ENCODE results near the gene SLC8B1. TPM values are rescaled to one million over a fixed set of nuclear protein-coding genes. Genes with fewer than 3 reads are reported as not detected.

Gene SLC8B1
- total RNA-seq, 1 experiment from 2014 or later = 4.7 TPM

DNA sequence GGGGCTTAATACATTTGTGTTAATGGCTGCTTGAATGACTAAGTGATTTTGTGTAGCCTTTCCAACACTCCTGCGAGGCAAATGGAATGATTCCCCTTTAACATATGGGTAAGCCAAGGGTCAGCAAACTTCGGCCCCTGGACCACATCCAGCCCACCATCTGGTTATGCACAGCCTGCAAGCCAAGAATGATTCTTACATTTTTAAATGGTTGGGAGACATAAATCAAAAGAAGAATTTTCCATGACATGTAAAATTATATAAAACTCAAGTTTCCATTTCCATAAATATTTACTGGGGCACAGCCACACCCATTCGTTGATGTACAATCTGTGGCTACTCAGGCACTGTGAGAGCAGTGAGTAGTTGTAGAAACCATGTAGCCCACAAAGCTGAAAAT is 9.0 kb downstream of the SLC8B1 start:
- DNase-seq (ENCODE audit: low spot score) = no peak

DNA sequence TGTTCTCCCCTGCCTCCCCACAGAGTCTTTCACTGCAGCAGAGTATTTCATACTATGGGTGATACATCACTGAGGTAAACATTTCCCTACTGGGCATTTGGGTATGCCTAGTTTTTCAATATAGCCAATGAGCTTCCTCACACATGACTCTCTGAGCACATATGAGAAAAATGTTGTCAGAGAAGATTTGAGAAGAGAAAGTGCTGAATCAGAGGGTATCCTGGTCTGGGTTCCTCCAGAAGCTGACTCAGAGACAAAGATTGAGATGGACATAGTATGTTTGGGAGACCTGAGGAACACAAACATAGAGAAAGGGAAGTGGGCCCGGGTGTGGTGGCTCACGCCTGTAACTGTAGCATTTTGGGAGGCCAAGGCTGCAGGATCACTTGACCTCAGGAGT is 12.6 kb downstream of the SLC8B1 start:
- DNase-seq (ENCODE audit: low spot score) = no peak

DNA sequence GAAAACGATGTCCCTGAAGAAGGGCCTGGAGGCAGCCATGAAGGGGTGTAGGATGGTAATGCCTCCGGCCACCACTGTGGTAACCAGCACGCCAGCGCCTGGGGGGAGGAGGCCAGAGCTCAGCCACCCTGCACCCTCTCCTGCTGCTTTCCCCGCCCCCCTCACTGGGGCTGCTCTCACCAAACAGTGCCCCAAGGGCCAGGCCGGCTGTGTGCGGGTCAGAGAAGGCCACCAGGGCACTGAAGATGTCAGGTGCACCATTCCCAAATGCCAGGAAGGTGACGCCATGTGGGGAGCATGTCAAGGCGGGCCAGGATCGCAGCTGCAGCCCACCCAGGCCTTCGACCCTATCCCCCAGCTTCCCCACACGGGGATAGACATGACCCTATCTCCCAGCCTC is 14.5 kb downstream of the SLC8B1 start:
- no peak for DNase-seq (ENCODE audit: low spot score)

DNA sequence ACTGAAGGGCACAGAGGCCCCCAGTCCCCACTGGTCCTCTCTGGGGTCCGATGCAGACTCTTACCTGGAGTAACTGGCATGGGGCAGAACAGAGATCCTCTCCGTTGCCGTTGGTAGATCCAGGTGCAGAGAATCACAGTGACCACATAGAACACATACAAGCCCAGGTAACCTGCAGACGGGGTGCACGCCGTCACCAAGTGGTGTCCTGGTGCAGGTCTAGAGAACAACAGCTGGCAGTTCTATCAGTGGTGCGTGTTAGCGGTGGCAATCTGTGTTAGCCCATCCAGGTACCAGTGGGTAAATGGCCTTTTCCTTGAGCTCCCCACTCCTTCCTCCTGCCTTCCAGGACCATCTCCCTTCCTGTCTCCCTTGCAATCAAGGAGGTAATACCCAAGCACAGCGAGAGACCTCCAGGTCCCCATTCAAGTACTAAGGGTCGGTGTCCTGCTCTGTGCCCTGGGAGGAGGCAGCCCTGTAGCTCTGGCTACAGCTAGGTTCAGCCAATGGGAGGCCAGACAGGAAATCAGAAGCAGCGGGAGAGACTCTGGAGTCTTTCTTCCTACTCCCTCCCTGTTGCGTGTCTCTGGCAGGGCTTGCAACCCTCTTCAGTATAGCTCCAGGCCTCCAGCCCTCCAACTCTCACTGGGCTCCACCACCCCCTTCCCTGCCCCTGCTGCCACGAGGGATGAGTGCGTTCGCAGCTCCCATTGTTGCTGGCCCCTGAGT is 15.8 kb downstream of the SLC8B1 start:
- DNase-seq (ENCODE audit: low spot score) = no peak

DNA sequence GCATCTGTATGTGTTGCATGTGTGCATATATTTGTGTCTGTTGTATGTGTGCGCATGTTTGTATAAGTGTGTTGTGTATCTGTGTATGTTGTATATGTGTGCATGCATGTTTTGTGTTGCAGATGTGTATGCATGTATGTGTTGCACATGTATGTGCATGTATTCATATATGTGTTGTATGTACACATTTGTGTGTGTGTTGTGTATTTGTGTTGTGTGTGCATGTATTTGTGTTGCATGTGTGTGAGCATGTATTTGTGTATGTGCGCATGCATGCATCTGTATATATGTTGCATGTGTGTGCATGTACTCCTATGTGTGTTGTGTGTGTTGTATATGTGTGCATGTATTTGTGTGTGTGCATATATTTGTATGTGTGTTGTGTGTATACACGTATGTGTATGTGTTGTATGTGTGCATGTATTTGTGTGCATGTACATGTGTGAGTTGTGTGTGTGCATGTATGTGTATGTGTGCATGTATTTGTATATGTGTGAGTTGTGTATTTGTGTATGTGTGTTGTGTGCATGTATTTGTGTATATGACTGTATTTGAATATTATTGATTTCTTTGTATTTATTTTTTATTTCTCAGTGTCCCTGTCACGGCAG is 16.8 kb downstream of the SLC8B1 start:
- no peak for DNase-seq (ENCODE audit: low spot score)

DNA sequence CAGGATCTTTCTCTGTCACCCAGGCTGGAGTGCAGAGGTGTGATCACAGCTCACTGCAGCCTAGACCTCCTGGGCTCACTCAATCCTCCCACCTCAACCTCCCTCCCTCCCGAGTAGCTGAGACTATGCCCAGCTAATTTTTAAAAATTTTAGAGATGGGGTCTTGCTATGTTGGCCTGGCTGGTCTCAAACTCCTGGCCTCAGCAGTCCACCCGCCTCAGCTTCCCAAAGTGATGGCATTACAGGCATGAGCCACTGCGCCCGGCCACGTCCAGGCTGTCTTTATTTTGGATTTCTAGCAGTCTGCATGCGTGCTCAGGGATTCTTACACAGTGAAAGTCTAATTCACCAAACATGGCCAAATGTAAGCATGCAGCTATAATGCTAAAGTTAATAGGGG is 17.8 kb downstream of the SLC8B1 start:
- DNase-seq (ENCODE audit: low spot score) = no peak

DNA sequence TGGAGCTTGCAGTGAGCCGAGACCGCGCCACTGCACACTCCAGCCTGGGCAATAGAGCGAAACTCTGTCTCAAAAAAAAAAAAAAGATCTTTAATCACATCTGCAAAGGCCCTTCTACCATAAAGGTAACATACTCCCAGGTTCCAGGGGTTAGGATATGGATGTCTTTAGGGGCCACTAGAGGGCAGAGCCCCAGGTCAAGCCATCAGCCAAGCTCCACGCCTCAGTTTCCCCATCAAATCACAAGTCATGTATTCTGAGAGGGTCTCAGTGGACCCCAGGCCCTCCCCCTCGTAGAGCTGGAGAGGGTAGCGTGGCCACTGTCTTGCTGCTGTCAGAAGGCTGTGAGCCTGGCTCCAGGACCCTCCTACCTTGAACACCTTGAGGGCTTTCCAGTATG is 18.8 kb downstream of the SLC8B1 start:
- DNase-seq (ENCODE audit: low spot score) = no peak

DNA sequence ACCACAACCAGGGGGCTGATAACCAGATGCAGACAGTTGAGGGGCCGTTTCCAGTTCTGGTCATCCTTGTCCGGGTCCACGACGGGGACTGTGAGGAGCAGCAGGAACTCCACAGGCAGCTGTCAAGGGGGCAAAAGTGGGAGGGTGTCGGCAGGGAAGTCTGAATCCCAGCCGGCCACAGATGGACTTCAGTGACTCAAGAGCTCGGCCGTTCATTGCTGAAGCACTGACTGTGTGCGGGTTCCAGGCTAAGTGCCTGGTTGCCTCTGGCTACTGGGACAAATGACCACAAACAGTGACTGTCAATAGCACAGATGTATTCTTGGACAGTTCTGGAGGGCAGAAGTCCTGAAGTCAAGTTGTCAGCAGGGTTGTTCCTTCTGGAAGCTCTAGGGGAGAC is 19.6 kb downstream of the SLC8B1 start:
- no peak for DNase-seq (ENCODE audit: low spot score)

DNA sequence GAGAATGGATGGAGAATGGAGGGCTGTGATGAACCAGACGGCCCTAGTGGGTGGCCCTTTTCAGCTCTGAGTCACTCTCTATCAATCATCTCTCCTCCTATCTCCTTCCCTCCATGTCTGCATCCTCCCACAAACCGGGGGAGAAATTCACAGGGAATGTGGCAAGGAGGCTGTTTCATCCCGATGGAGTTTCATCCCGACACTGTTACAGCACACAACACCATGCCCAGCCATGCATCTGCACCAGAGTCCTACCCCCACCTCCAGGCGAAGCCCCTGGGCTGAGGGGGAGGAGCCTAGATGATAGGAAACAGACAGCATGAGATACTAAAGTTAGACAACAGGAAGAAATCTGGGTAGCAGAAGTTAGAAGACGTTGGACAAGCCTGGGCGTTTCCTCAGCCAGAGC is 20.8 kb downstream of the SLC8B1 start:
- no peak for DNase-seq (ENCODE audit: low spot score)

DNA sequence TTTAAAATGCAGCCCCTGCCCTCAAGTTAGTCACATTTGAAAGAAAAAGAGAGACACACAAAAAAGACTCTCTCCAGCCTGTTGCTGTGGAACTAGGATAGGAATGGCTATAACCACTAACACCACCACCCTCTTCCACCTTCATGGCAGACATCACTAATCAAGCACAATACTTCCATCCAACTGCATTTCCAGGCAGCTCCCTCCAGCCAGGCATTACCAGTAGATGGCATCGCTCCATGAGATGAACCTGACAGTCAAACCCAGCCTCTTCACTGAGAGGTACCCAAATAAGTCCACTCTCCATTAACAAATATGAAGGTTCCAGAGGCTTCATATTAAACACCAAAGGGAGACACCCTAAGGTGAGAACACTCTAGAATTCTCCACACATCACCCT is 24.4 kb downstream of the SLC8B1 start:
- peak; percentile 34 for DNase-seq (ENCODE audit: low spot score)

DNA sequence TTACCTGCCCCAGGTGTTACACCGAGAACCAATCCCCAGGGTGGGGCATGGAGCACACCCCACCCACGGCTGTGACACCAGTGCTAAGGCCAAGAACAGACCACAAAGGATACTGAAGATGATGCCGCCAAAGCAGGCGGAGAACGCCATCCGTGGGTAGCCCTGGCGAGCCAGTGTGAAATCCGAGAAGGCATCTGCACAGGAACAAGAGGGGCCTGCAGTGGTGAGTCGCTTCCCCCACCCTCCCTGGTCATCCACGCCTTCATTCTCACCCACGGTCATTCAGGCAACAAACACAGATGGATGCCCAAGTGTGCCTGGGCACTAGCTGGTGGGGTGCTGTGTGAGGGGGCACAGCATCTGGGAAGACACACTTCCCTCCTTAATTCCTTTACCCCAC is 28.5 kb downstream of the SLC8B1 start:
- DNase-seq (ENCODE audit: low spot score) = no peak

DNA sequence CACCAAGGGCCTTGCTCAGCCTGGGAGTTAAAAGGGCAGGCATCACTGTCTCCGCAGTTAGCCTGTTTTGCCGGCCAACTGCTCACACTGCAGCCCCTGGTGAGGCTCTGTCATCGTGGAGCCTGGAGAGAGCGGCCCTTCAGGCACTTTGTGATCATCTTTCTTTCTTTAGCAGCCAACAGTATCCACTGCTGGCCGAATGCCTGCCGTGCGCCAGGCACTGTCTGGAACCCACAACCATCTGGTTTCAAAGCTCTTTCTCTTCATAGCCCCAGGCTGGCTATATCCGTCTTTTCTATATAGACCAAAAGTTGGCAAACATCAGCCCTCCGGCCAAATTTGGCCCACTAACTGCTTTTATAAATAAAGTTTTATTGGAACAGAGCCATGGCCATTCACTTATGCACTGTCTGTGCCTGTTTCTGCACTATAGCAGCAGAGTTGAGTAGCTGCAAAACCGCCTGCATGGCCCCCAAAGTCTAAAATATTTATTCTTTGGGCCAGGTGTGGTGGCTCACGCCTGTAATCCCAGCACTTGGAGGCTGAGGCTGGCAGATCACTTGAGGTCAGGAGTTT is 29.5 kb downstream of the SLC8B1 start:
- no peak for DNase-seq (ENCODE audit: low spot score)

DNA sequence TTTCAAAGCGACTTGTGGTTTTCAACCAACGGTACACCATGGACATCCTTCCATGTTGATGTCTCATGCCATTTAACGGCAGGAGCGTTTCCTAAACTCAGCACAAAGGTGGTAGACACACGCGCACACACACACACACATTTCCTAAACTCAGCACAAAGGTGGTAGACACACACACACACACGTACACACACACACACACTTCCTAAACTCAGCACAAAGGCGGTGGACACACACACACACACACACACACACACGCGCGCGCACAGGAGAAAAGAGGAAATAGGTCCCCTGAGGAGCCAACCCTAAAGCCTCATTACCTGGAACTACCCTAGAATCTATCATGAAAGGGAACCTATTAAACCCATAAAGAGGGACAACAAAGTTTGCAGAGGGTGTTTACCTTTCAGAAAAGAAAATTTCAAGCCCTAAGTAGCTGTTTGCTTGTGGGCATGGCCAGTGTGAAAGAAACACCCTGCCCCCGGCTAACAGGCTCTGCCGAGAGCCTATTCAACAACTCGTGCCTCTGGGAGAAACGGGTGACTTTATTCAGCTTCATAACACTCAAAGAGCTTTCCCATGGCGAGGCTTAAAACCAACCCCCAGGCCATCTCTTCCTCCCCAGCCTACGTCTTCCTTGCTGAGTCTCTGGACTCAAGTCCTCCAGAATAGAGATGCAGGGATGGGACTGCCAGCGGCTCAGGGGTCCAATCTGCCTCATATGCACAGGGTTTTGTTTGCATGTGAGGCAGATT is 31.8 kb downstream of the SLC8B1 start:
- no peak for DNase-seq (ENCODE audit: low spot score)

DNA sequence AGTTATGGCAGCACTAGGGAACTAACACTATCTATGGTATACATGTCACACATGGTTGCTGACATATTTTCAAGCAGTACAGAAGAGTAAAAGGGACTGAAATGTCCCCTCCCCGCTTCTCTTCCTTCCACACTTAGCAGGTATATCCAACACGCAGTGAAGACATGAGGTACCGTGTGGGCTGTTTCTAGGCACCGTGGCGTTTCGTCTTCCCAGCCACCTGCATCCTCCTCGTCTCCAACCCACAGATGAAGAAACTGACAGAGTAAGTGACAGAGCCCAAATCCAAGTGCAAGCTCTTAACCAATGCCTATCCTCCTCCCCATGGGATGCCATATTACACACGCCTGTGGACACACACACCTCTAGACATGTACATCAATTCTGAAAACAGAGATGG is 32.4 kb downstream of the SLC8B1 start:
- DNase-seq (ENCODE audit: low spot score) = no peak

DNA sequence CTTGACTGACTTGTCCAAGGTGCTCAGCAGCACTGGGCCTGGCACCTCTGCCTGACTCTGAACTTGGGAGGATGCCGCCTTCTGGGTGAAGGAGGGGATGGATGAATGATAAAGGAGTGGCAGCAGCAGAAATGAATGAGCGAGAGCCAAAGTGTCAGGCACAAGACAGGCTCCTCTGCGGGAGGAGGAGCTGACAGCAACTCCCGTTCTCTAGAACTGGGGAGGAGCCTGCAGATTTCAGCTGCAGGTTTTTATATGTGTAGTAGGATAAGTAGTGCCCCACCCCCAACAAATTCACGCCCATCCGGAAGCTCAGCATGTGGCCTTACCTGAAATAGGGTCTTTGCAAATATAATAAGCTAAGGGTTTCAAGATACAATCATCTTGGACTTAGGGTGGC is 33.1 kb downstream of the SLC8B1 start:
- no peak for DNase-seq (ENCODE audit: low spot score)

DNA sequence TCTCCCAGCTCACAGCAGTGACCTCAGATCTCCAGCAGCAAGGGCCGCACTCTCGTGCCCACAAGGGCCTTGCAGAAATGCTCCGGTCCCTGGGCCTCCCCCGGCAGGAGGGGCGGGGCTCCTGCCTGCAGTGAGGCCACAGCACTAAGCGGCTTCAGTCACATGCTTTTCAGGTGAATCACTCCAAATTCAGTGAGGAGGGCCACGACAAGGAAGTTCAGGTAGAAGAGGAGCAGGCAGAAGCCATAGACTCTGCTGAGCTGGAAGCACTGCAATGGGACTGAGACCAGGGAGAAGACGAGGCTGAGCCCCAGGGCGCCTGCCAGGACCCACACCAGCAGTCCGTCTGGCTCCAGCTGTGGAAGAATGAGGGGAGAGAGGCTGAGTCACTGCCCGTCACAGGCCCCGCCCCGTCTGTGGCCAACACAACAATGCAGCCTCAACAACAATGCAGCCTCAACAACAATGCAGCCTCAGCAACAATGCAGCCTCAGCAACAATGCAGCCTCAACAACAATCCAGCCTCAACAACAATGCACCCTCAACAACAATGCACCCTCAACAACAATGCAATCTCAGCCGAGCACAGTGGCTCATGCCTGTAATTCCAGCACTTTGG is 35.2 kb downstream of the SLC8B1 start:
- DNase-seq (ENCODE audit: low spot score) = peak; percentile 69

DNA sequence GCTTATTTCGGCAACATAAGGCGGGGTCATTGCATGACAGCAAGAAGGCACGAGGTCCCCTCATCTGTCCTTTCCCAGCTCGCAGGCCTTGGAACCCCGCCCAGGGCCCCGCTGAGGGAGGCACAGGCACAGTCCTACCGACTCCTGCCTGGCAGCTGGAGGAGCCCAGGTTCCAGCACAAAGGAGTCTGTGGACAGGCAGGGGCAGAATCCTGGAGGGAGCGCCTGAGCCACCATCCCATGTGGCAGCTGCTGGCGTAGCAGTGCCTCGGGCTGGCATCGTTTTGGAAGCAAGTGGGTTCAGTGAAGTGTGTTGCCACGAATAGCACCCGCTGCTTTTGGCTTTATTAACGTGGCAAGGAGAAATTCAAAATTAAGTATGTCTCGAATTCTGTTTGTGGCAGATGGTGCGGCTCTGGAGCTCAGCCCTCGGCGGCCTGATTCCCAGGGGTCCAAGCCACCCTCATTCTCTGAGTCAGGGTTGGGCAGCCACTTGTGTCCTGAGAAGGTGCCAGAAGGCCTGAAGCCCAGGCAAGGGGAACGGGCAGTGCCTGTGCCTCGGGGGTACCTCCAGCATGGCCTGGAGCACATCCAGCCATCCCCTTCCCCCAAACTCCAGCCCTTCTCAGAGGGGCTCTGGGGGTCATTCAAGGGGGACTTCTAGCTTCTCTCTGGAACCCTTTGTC is 35.9 kb downstream of the SLC8B1 start:
- DNase-seq (ENCODE audit: low spot score) = no peak

DNA sequence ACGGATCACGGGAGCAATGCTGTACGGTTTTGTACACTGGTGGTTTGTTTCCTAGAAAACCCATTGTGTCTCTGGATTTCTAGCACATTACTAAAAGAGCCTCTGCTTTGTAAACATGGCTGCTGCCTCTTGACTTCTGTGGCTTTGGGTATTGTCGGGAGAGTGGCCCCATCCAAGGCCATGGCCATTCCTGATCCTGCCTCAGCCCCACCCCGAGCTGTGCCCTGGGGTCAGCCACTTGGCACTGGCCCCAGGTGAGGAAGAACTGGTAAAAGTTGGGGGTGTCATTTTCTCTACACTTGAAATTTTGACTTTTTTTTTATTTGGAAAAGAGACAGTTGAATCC is 36.5 kb downstream of the SLC8B1 start:
- DNase-seq (ENCODE audit: low spot score) = no peak

DNA sequence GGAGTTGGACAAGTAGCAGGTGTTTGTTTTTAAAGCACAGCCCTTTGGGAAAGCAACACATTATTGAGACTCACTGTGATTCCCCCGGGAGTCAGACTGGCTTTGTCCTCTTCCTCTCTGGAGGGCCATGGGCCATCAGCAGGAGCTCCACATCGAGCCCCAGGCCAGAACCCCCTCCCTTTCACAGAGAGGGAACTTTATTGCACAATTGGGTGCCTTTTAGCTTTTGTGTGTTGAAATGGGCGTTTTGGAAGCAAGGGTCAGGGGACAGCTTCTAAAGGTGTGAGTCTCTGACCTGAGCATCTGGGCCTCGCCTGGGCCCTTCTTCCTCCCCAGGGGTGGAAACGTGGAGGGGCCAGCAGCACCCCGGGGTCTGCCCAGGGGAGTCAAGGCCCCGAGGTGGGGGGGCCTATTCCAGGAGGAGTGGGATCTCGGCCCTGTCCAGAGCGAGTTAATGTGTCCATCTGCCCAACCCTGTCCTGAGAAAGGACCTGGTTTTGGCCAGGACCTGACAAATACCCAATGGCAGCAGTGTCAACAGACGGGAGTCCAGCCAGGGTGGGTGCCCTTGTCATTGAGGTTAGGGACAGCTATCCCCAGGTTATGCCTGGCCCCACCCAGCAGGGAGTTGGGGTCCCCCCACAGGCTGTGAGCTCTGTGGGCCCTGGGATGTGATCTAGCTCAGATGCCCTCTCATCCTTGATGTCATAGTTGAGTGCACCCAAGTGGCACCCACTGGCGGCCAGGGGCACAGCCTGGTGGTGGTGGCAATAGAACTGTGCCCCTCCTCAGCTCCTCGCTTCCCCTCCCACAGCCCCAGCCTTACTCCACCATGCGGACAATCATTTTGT is 37.1 kb downstream of the SLC8B1 start:
- no peak for DNase-seq (ENCODE audit: low spot score)

DNA sequence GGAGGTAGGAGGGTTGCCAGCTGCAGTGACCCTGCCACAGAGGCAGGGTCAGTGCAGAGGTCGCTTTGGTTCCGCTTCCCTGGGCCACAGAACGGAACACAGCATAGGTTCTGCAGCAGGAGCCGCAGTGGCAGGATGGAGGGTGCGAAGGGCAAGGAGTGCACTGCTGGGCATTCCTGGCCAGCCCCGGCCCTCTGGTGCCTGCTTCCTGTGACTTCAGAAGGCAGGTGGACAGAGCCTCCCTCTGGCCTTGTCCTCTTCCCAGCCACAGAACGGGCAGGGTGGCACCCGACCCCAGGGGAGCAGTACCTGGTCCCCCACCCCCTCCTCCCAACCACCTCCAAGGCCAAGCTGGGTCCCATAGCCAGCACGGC is 37.7 kb downstream of the SLC8B1 start:
- DNase-seq (ENCODE audit: low spot score) = no peak

Data from HT-29 (cell line).